ENCODE results near the gene PARD3.

PARD3 gene

DNA sequence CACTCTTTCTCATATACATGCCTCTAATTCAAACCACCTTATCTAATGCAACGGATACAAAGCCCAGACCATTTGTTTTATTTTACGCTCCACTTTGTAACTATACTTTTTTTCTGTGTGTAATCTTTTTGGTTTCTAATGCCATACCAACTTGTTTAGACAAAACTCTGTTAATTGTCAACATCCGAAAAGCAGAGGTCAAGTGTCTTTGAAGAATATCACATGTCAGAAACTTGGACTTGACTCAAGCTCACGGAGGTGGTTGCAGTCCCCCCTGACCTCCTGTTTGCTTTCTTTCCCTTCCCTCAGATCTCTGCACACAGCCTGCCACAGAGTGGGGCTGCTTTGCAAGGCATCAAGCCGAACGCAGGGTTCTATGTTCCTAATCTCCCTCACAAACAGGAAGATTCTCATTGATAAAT is 698.9 kb downstream of the PARD3 start:
- Histone ChIP-seq H3K4me2 (ENCODE audit: low read length) (no peak overlapping the region), H3K4me1 (ENCODE audit: control insufficient read depth, low read length) (no peaks in the 10 kb centered on the region), H3K9me2 (replicated peaks; ENCODE audit: control insufficient read depth, low read length) (no peaks in the 10 kb centered on the region), H3K9me3 (ENCODE audit: control insufficient read depth, insufficient read depth, low read length) (no peaks in the 10 kb centered on the region), H3K36me3 (ENCODE audit: control insufficient read depth, low read length) (no peaks in the 10 kb centered on the region), H4K20me1 (ENCODE audit: control insufficient read depth, insufficient read depth, low read depth, low read length) (no peaks in the 10 kb centered on the region), H3K79me2 (ENCODE audit: control insufficient read depth, low read length) (no peaks in the 10 kb centered on the region), H3F3A (ENCODE audit: control insufficient read depth, insufficient read depth) (no peaks in the 10 kb centered on the region), H3K27me3 (ENCODE audit: control insufficient read depth, low read length) (no peaks in the 10 kb centered on the region), H3K4me3 (ENCODE audit: low read length) (no peak overlapping the region), H3K27ac (ENCODE audit: low read depth, low read length) (no peak overlapping the region)
- TF ChIP-seq, protein P1, sequence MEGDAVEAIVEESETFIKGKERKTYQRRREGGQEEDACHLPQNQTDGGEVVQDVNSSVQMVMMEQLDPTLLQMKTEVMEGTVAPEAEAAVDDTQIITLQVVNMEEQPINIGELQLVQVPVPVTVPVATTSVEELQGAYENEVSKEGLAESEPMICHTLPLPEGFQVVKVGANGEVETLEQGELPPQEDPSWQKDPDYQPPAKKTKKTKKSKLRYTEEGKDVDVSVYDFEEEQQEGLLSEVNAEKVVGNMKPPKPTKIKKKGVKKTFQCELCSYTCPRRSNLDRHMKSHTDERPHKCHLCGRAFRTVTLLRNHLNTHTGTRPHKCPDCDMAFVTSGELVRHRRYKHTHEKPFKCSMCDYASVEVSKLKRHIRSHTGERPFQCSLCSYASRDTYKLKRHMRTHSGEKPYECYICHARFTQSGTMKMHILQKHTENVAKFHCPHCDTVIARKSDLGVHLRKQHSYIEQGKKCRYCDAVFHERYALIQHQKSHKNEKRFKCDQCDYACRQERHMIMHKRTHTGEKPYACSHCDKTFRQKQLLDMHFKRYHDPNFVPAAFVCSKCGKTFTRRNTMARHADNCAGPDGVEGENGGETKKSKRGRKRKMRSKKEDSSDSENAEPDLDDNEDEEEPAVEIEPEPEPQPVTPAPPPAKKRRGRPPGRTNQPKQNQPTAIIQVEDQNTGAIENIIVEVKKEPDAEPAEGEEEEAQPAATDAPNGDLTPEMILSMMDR (IDR thresholded peaks at IDR 0.05; ENCODE audit: low read depth, low read length, poor library complexity, severe bottlenecking), result no peak

DNA sequence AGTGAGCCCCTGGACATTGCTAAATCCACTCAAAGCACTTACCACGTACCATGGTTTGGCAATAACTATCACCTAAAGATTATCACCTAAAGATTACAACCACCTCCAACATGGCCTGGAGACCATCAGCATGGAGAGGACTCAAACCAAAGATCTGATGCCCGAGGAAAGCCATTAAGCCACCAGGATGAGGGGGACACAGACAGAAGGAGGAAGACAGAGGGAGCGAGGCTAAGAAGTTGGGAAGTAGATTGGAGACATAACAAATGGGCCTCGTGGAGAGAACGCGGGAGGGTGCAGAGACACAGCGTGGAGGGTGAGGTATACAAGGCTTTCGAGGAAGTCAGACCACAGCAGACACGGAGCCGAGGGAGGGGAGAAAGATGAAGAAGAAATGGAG is 700.2 kb downstream of the PARD3 start:
- Histone ChIP-seq H3F3A (ENCODE audit: control insufficient read depth, insufficient read depth) (no peaks in the 10 kb centered on the region), H3K27ac (ENCODE audit: low read depth, low read length) (no peak overlapping the region), H3K27me3 (ENCODE audit: control insufficient read depth, low read length) (no peaks in the 10 kb centered on the region), H3K4me1 (ENCODE audit: control insufficient read depth, low read length) (no peaks in the 10 kb centered on the region), H3K4me3 (ENCODE audit: low read length) (no peak overlapping the region), H3K9me2 (replicated peaks; ENCODE audit: control insufficient read depth, low read length) (no peaks in the 10 kb centered on the region), H4K20me1 (ENCODE audit: control insufficient read depth, insufficient read depth, low read depth, low read length) (no peaks in the 10 kb centered on the region), H3K9me3 (ENCODE audit: control insufficient read depth, insufficient read depth, low read length) (no peaks in the 10 kb centered on the region), H3K4me2 (ENCODE audit: low read length) (no peak overlapping the region), H3K36me3 (ENCODE audit: control insufficient read depth, low read length) (no peaks in the 10 kb centered on the region), H3K79me2 (ENCODE audit: control insufficient read depth, low read length) (no peaks in the 10 kb centered on the region)
- no peak for TF ChIP-seq EZH2phosphoT487 (IDR thresholded peaks at IDR 0.05; ENCODE audit: borderline replicate concordance, low read length)
- TF ChIP-seq, protein P1 (IDR thresholded peaks at IDR 0.05; ENCODE audit: low read depth, low read length, poor library complexity, severe bottlenecking), result no peak

GRCh38 chr10:34113504-34114225 is 701.4 kb downstream of the PARD3 start:
- Histone ChIP-seq H4K20me1 (ENCODE audit: control insufficient read depth, insufficient read depth, low read depth, low read length) (no peaks in the 10 kb centered on the region), H3K27ac (ENCODE audit: low read depth, low read length) (no peak overlapping the region), H3K4me1 (ENCODE audit: control insufficient read depth, low read length) (no peaks in the 10 kb centered on the region), H3K36me3 (ENCODE audit: control insufficient read depth, low read length) (no peaks in the 10 kb centered on the region), H3F3A (ENCODE audit: control insufficient read depth, insufficient read depth) (no peaks in the 10 kb centered on the region), H3K4me3 (ENCODE audit: low read length) (no peak overlapping the region), H3K9me2 (replicated peaks; ENCODE audit: control insufficient read depth, low read length) (no peaks in the 10 kb centered on the region), H3K4me2 (ENCODE audit: low read length) (no peak overlapping the region), H3K79me2 (ENCODE audit: control insufficient read depth, low read length) (no peaks in the 10 kb centered on the region), H3K9me3 (ENCODE audit: control insufficient read depth, insufficient read depth, low read length) (no peaks in the 10 kb centered on the region), H3K27me3 (ENCODE audit: control insufficient read depth, low read length) (no peaks in the 10 kb centered on the region)
- TF ChIP-seq, protein P1 (IDR thresholded peaks at IDR 0.05; ENCODE audit: low read depth, low read length, poor library complexity, severe bottlenecking), result no peak
- TF ChIP-seq EZH2phosphoT487 (IDR thresholded peaks at IDR 0.05; ENCODE audit: borderline replicate concordance, low read length), result no peak
